Neuron (in vitro differentiated cells): Measurements from ENCODE around the gene ZGPAT.
"Not testable (repeated sequence)": the region's sequence is repeated elsewhere in the genome, so short reads cannot be mapped to it uniquely, and the experiment has no call there.

Source experiments
- H2AFZ ChIP-seq: one replicate; pipeline ENCODE4 v1.6.1; 2013; ENCODE audit warnings: low read depth, mild to moderate bottlenecking, inconsistent platforms, low read length, moderate library complexity
- H3K27me3 ChIP-seq: one replicate; pipeline ENCODE4 v1.6.1; 2013; ENCODE audit warnings: low read length; ENCODE audit not compliant: insufficient read depth
- H3K36me3 ChIP-seq: one replicate; pipeline ENCODE4 v1.6.1; 2013; ENCODE audit warnings: low read length; ENCODE audit not compliant: insufficient read depth
- H3K4me1 ChIP-seq: one replicate; pipeline ENCODE4 v1.6.1; 2013; ENCODE audit warnings: low read length; ENCODE audit not compliant: insufficient read depth
- H3K4me3 ChIP-seq: 2 replicates; pipeline ENCODE4 v1.5.1; 2013; ENCODE audit warnings: mild to moderate bottlenecking, low read length, moderate library complexity
- H3K9me3 ChIP-seq: one replicate; pipeline ENCODE4 v1.6.1; 2013; ENCODE audit warnings: low read length

The ZGPAT gene

GRCh38 chr20:63706027-63706695 is 1.7 kb upstream of the ZGPAT start:
- Histone ChIP-seq H2AFZ (no peak overlapping the region), H3K4me1 (peaks cover 20% of the 10 kb centered on the region), H3K4me3 (peak overlapping the region; percentile 63), H3K36me3 (peaks cover 40% of the 10 kb centered on the region), H3K27me3 (no peaks in the 10 kb centered on the region), H3K9me3 (peaks cover 2% of the 10 kb centered on the region)

- Histone ChIP-seq H3K4me3 (peak overlapping the region; percentile 63), H3K36me3 (peaks cover 49% of the 10 kb centered on the region), H3K9me3 (peaks cover 6% of the 10 kb centered on the region), H3K27me3 (no peaks in the 10 kb centered on the region), H2AFZ (peak overlapping the region; percentile 68), H3K4me1 (peaks cover 20% of the 10 kb centered on the region)
Measured at GRCh38 chr20:63706852-63707557, 834 bp upstream of the ZGPAT start.

GRCh38 chr20:63708301-63709148 is 686 bp downstream of the ZGPAT start:
- H3K9me3 ChIP-seq = peaks cover 13% of the 10 kb centered on the region
- no peaks in the 10 kb centered on the region for H3K27me3 ChIP-seq
- peak overlapping the region; percentile 63 for H3K4me3 ChIP-seq
- H2AFZ ChIP-seq = no peak overlapping the region
- peaks cover 20% of the 10 kb centered on the region for H3K4me1 ChIP-seq
- peaks cover 62% of the 10 kb centered on the region for H3K36me3 ChIP-seq

GRCh38 chr20:63709149-63709527 is 1.3 kb downstream of the ZGPAT start:
- peaks cover 20% of the 10 kb centered on the region for H3K4me1 ChIP-seq
- H2AFZ ChIP-seq = no peak overlapping the region
- H3K27me3 ChIP-seq = no peaks in the 10 kb centered on the region
- peaks cover 57% of the 10 kb centered on the region for H3K36me3 ChIP-seq
- peak overlapping the region; percentile 63 for H3K4me3 ChIP-seq
- H3K9me3 ChIP-seq = peaks cover 13% of the 10 kb centered on the region

- H3K4me3 ChIP-seq = no peak overlapping the region
- H3K9me3 ChIP-seq = peaks cover 21% of the 10 kb centered on the region
- H2AFZ ChIP-seq = no peak overlapping the region
- H3K36me3 ChIP-seq = peaks cover 48% of the 10 kb centered on the region
- H3K27me3 ChIP-seq = no peaks in the 10 kb centered on the region
- H3K4me1 ChIP-seq = peaks cover 20% of the 10 kb centered on the region
Measured at GRCh38 chr20:63711085-63711645, 3.3 kb downstream of the ZGPAT start.

- peaks cover 50% of the 10 kb centered on the region for H3K36me3 ChIP-seq
- no peak overlapping the region for H3K4me3 ChIP-seq
- H2AFZ ChIP-seq = no peak overlapping the region
- no peaks in the 10 kb centered on the region for H3K27me3 ChIP-seq
- H3K9me3 ChIP-seq = peaks cover 21% of the 10 kb centered on the region
- peaks cover 13% of the 10 kb centered on the region for H3K4me1 ChIP-seq
Measured at GRCh38 chr20:63712191-63712590, 4.4 kb downstream of the ZGPAT start.

GRCh38 chr20:63714858-63715257 is 7.0 kb downstream of the ZGPAT start:
- no peak overlapping the region for H2AFZ ChIP-seq
- no peak overlapping the region for H3K4me3 ChIP-seq
- H3K9me3 ChIP-seq = peaks cover 33% of the 10 kb centered on the region
- H3K36me3 ChIP-seq = peaks cover 52% of the 10 kb centered on the region
- H3K27me3 ChIP-seq = no peaks in the 10 kb centered on the region
- H3K4me1 ChIP-seq = no peaks in the 10 kb centered on the region

- H3K4me1 ChIP-seq = no peaks in the 10 kb centered on the region
- no peak overlapping the region for H3K4me3 ChIP-seq
- H3K27me3 ChIP-seq = no peaks in the 10 kb centered on the region
- H2AFZ ChIP-seq = no peak overlapping the region
- peaks cover 35% of the 10 kb centered on the region for H3K36me3 ChIP-seq
- H3K9me3 ChIP-seq = peaks cover 20% of the 10 kb centered on the region
Measured at GRCh38 chr20:63718996-63719395, 11.2 kb downstream of the ZGPAT start.

- H2AFZ ChIP-seq, H3K27me3 ChIP-seq, H3K4me3 ChIP-seq, H3K4me1 ChIP-seq: not testable (repeated sequence)
- Histone ChIP-seq H3K36me3 (peaks cover 21% of the 10 kb centered on the region), H3K9me3 (peaks cover 13% of the 10 kb centered on the region)
Measured at GRCh38 chr20:63722967-63723622, 15.3 kb downstream of the ZGPAT start.

GRCh38 chr20:63730189-63730733 is 22.4 kb downstream of the ZGPAT start:
- not testable (repeated sequence) for H3K9me3 ChIP-seq, H3K4me3 ChIP-seq, H3K27me3 ChIP-seq, H2AFZ ChIP-seq, H3K4me1 ChIP-seq
- peaks cover 31% of the 10 kb centered on the region for H3K36me3 ChIP-seq

- H3K36me3 ChIP-seq = peaks cover 34% of the 10 kb centered on the region
Measured at GRCh38 chr20:63731410-63731809, 23.6 kb downstream of the ZGPAT start.

More at GRCh38 chr20:63731410-63731809, 23.6 kb downstream of the ZGPAT start:
- Histone ChIP-seq H3K4me1 (no peaks in the 10 kb centered on the region), H3K9me3 (no peaks in the 10 kb centered on the region), H3K27me3 (no peaks in the 10 kb centered on the region), H2AFZ (no peak overlapping the region), H3K4me3 (no peak overlapping the region)
